HG03097 (cell line): ENCODE measurements around the gene IL36RN.

Source experiments
- ATAC-seq: cut with Tn5 transposase; IDR thresholded peaks from one replicate; pipeline ENCODE4 v1.9.1; 2021; ENCODE audit not compliant: unreplicated experiment, low FRiP score

IL36RN gene

DNA sequence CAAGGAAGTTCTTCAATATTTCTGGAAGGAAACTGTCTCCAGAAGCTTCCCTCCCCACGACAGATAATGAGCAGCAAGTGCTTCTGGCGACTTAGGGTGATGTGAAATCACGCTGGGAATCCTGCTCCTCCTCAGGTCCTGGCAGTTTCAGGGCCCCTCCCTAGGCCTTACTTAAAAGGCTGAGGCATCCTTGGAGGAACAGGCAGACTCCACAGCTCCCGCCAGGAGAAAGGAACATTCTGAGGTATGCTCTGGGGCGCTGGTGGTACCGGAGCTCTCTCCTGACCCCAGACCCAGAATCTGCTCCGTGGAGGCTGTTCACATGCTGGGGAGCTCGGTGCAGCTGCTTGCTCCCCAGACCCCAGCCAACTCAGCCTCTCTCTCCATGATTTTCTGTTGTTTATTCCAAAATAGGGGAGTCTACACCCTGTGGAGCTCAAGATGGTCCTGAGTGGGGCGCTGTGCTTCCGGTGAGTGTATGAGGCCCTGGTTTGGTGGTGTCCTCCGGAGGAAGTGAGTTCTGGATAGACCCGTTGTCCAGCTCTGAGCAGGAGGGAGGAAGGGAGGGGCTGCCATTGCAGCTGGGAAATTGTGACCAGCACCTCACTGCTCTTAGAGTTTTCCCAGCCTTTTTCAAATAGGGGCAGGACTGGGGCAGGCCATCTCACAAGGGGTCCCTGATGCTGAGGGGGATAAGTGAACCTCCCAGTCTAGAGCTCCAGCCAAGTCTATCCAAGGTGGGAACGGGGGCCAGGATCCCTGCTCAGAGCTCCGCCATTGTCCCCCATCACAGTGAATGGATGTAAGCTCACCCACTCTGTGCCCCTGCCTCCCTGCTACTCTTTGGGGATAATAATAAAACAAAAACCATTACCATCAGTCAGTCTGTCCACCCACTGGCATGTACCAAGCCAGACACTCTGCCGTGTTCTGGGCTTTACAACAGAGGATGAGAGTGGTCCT, at the start of gene IL36RN:
Gene IL36RN (plus strand): TSS at position 201 of the 963 bp plus-strand sequence. CDS start 241 bp downstream, at position 442.
- ATAC-seq: no peak

DNA sequence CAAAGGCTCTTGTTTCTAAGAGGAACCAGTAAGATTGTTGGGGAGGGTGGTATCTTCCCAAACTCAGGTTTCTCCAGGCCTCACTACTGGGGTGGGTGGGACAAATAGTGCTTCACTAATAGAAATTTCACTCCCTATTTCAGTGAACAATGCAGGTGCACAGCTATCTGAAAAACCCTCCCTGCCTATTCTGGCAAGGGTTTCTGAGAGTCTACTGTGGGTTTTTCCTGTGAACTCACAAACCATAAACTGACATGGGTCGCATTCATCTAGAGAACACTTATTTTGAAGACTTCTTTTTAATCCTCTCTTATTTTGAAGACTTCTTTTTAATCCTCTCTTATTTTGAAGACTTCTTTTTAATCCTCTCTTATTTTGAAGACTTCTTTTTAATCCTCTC, 49.4 kb upstream of the IL36RN start:
- ATAC-seq: no peak

DNA sequence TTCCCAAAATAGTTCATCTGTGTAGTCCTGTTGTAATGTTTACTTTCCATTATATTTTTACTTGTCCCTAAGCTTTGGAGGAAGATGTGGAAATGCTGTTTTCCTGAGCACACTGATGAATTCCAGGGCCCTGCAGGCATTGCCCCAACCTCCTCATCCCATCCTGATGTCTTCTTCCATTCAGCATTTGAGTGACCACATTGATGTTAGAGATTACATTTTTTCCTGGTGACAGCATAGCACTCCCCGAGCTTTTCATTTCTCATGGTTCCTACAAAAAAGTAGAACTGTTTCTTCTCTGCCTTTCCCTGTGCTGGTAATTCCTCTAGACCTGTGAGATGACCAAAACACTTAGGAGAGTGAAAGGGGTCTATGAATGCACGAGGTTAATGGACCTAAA, 48.9 kb upstream of the IL36RN start:
- no peak for ATAC-seq

DNA sequence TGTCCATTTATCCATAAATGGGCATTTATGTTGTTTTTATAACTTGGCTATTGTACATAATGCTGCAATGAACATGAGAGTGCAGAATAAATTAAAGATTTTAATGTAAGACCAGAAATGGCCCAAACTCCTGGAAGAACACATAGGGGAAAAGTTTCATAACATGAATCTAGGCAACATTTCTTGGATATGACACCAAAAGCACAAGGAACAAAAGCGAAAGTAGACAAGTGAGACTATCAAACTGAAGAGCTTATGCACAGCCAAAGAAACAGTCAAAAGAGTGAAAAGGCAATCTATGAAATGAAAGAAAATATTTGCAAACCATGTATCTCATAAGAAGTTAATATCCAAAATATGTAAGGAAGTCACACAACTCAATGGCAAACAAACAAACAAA, 47.9 kb upstream of the IL36RN start:
- ATAC-seq: no peak

DNA sequence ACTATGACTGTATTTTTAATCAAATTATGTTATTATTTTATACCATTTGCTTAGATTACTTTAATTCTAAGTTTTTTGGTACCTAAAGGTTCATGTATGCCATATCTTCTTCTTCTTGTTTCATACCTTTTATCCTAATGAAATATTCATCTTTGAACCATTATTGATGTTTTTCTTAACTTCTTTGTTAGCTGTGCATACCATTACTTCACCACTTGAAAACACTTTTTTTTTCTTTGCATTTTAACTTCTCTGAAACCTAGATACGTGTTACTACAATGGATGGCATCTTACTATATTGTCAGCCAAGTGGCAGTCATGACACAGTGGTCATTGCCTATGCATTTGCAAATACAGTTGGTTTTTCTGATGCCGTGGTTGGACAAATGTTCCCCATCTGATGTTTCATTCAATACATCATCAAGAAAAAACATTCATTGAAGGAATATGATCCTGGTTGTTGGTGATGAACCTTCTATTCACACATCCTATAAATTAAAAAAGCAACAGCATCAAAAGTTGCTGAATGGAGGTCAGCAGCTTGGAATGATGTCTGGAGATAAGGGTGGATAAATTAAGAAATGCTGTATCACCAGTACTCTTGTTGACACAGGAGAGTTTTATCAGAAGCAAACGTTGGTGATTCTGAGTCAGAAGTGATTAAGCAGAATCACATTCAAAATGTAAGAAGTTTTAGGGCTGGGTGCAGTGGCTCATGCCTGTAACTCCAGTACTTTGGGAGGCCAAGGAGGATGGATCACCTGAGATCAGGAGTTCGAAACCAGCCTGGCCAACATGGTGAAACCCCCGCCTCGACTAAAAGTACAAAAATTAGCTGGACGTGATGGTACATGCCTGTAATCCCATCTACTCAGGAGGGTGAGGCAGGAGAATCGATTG, 46.3 kb upstream of the IL36RN start:
- no peak for ATAC-seq

DNA sequence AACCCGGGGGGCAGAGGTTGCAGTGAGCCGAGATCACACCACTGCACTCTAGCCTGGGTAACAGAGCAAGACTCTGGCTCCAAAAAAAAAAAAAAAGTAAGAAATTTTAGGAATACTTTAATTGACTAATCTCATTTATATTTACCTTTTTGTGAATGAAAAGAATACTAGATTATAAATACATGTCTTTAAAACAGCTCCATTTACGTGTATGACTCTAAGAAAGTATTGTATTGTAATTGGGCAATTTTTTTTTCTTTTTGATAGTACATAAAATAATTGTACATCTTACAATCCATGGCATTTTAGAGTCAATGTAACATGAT, 45.7 kb upstream of the IL36RN start:
- no peak for ATAC-seq

DNA sequence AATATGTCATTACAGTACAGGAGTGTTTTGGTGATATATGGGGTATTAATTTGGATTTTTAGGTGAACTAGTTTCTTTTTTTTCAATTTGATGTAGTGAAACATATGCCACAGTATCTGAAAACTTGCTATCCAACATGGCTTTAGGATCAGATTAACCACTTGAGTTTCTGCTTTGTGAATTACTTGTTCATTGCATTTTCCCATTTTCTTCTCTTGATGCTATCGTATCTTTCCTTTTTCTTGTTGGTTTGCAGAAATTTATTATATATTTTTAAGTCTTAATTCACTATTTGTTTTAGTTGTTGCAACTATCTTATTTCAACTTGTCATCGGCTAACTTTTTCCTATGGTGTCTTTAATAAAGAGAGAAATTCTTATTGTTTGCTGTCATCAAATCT, 44.9 kb upstream of the IL36RN start:
- ATAC-seq: no peak

DNA sequence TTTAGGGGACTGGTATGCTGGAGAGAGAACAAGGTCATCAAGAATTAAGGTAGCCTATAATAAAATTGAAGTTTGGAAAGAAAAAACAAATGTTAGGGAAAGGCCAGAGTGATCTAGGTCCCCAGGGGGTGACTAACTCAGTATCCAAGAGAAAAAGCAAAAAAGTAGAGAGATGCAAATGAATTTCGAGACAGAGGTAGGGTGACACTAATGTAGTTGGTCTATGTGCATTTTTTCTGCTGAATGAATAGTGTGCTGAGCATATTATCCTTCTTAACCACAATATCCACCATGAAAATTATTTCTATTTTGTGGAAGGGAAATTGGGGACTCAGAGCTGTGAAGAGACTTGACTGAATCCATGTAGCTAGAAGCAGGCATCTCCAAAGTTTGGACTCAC, 44.0 kb upstream of the IL36RN start:
- no peak for ATAC-seq

DNA sequence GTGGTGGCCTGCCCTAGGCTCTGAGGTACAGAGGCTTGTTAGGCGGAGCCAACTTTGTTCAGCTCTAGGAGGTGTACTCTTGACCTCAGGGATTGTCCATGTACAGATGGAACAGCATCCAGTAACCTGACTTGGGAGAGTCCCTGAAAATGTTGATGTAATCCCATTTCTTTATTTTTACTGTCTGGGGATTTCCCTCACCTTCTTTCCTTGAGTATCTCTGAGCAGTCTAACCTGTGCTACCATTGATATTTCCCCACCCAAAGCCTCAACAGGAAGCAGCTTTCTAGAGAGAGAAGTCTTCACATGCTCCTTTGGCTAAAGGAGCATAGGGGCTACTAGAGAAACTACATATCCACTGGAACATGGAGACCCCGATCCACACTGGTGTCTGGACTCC, 43.3 kb upstream of the IL36RN start:
- ATAC-seq: no peak

DNA sequence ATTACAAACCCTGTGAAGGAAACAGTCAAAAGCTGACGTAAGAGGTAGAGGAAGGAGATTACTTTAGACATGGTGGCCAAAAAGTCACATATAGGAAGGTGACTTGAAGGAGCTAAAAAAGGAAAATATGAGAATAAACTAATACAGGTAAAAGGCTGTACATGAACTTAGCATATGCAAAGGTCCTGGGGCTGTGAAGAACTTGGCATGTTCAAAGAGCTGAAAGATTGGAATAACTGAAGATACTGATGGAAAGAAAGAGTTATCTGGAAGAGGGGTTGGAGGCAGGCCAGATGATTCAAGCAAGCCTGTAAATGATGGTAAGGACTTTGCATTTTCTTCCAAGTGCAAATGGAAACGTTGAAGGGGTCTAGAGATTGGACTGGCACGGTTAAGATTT, 40.5 kb upstream of the IL36RN start:
- no peak for ATAC-seq

DNA sequence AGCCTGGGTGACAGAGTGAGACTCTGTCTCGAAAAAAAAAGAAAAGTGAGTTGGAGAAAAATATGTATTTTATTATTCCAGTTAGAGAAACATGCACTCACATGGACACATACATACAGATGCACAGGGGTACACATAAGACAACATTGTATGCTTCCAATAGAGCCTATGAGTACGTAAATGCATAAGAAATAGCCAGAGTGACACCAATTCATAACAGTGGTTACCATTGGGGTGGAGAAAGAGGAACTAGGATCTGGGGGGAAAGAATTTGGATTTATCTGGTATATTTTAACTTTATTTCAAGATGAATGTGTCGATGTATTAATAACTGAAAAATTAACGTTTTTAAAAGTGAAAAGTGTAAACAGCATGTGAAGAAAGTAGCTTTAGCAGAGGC, 37.7 kb upstream of the IL36RN start:
- ATAC-seq: no peak

DNA sequence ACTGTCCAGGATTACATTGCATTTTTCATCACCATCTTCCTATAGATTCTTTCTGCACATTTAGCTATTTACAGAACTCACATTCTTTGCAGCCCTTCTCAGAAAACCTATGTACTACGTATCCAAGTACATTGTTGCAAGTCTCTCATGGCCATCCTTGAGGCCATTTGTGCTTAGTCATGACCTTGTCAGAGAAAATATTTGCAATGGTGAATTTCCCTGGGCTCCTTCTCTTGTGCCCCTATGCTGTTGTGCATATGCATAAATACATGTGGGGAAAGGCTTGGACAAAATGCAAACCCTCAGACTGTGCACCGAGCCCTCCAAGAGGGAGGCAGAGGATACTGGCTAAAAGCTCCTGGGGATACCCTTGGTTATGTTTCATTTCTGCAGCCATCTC, 34.2 kb upstream of the IL36RN start:
- ATAC-seq: no peak

DNA sequence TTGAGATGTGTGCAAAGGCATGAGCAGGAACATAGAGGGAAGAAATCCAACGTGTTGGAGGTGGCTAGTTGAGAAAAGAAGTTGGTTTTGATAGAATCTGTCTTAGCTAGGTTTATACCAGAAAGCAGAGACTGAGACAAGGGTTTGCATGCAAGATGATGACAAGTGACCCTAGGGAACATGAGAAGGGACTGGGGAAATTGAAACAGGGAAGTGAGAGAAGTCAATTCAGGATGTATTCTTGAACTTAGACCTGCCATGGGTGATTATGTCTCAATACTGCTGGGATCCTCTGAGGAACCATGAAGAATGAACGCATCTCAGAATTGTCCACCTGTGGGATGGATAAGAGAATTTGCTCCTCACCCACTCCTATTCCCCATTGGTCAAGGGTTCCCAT, 33.3 kb upstream of the IL36RN start:
- ATAC-seq: no peak

DNA sequence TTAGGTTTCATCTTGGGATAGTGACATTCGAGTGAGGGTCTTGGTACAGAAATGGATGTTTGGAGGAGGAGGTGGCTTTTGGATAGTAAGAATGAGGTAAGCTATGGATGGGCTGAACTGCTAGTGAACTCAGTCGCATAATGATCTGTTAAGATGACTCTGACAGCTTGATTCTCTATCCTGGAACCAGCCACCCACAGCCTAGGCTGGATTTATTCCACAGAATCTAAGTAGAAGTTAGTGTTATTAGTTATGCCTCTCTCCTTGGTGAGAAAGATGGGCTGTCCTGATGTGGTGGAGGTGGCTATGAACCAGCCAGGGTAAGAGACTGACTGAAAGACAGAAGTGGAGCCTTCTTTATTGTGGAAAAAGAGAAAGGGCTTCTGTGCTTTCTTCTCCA, 31.3 kb upstream of the IL36RN start:
- no peak for ATAC-seq

DNA sequence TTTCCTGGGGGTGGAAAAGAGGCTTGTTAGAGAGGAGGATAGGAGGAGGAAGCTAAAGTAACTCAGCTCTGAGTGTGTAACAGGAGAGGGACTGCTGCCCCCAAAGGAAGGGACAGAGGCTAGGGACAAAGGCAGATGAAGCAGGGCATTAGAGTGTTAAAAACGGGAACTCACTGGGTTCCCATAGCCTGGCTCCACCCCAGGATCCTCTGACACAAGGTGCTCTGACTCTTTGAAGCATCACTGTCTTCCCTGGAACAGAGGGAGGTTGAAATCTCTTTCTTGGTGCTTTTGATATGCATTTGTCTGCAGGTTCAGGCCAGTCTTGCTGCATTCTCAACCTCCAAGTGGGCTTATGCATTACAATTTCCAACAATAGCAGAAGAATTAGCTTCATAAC, 30.9 kb upstream of the IL36RN start:
- ATAC-seq: no peak

DNA sequence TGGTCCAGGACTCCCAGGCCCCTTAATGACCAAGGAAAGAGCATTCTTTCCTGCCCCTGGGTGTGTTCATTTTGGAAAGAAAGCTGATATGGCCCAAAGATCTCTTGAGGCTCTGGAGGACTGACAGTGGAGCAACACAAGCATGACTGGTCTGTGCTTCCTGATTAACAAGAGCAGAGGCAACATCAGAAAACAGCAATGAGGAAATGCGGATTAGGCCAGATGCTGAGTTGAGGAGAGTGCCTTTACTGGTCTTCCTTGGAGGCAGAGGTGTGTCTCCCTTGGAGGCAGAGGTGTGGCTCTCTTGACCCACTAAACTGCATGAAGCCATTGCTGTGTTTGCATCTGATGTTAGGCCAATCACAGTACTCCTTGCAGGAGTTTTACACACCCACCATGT, 26.3 kb upstream of the IL36RN start:
- ATAC-seq: no peak

DNA sequence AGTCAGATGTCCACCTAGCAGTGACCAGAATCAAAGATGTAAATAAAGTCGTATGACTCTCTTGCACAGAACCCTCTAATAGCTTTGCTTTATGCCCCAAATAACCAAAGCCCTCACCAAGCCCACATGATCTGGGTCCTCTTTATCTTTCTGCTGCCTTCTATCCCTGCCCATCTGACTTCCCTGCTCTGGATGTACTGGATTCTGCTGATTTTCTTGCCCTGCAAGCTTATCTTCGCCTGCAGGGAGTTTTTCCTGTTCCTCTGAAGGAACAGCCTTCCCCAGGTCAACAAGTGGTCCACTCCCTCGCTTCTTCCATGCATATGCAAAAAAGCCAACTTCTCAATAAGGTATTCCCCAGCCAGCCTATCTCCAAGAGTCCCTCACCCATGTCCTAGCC, 25.0 kb upstream of the IL36RN start:
- ATAC-seq: no peak

DNA sequence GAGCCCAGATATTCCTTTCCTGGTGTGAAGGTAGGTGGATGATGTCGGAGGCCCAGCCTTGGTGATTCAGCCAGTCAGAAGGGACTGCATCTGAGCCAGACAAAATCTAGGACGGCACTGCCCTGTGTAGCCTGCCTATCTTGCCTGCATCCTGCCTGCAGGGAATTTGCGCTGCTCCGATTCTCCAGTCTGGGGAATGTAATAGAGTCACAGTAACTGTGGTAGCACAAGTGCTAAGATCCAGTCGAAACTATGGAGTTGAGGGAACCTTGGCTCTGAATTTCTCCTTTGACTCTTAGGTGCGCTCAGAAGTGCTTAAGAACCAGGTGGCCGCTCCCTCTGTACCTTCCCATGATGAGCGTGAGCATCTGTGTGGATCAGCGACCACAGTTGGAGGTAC, 22.2 kb upstream of the IL36RN start:
- ATAC-seq: no peak

DNA sequence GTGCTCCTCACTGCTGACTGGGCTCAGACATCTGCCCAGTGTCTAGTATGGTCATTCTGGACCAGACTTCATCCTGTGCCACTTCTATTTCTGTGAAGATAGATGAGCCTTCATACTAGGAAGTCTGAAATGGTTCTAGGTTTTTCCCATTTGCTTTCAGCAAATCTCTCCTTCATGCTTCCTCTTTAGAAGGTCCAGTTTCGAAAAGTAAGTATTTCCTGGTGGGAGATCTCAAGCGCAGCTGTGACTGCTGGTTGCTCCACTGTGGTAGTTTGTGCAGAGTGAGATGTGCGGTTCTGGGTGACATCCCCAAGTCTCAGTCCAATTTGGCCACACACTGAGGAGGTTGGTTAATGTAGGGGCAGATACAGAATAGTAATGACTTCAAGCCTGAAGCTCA, 20.7 kb upstream of the IL36RN start:
- no peak for ATAC-seq

DNA sequence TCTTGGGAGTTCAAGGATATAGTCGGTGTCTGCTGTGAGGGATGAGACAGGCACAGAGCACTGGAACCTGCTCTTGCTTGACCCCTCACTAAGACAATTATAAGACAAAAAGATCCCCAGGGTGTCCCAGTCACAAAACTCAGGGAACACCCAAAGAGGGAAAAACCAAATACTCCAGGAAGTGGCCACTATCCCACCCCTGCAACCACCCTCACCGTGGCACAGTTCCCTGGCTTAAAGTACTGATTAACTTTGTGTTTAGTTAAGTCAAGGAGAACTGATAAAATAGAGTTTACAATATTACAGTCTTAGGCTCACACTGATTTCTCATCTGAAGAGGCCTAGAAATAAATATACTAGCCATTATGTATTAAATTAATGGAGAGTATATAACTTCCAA, 19.8 kb upstream of the IL36RN start:
- no peak for ATAC-seq

DNA sequence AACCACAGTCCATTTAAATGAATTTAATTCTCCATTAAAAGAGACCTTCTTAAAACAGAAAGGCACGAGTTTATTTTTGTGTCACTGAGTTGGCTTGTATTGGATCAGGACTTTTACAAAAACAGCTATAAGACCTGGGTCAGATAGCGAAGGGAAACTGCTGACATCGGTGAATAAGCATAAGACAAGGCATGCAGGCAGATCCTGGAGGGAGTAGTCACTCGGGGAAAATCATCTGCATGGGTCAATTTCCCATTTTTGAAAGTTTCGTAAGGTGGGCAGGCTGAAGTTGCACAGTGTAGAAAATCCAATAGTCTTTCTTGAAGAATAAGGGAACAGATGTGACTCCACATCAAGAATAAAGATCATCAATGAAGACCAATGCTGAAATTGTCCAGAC, 19.3 kb upstream of the IL36RN start:
- ATAC-seq: no peak

DNA sequence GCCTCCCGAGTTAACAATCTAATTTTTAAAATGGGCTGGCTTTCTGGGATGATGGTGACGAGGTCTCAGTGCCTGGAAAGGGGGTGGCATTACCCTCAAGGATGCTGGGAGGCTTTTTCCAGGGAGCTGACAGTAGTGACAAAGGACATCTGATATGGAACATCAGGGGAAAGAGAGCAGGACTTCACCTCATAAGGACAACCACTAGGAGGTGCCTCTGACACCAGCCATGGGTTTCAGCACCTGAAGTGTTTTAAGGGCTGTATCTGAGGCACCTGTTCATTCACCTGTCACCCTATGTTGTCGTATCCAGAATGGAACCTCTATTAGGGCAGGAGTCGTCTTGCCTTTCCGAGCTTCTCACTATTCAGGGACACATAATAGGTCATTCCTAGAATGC, 17.1 kb upstream of the IL36RN start:
- no peak for ATAC-seq
